Astrocyte (in vitro differentiated cells and primary cell): ENCODE measurements around the gene C3orf52. TPM values are rescaled to one million over a fixed set of nuclear protein-coding genes. Genes with fewer than 3 reads are reported as not detected.

ENCODE experiments used
- DNase-seq: peaks from one replicate; pipeline ENCODE4 v3.0.0-alpha.2; 2010; ENCODE audit warnings: low read depth
- FAIRE-seq: peaks from 2 replicates; lab custom pipeline; 2011; peaks lifted over from hg19 to GRCh38; lab: Jason Lieb, UNC
- H2AFZ ChIP-seq: 2 replicates; pipeline ENCODE4 v1.6.0; 2012; ENCODE audit warnings: low read depth, low read length, inconsistent platforms
- H3K27ac ChIP-seq: 2 replicates; pipeline ENCODE4 v1.5.1; 2011; ENCODE audit warnings: low read depth, low read length, inconsistent platforms
- H3K27me3 ChIP-seq: 2 replicates; pipeline ENCODE4 v1.6.0; 2011; ENCODE audit warnings: low read length, inconsistent platforms; ENCODE audit not compliant: insufficient read depth
- H3K36me3 ChIP-seq: 2 replicates; pipeline ENCODE4 v1.5.1; 2011; ENCODE audit warnings: low read length, inconsistent platforms; ENCODE audit not compliant: insufficient read depth
- H3K4me1 ChIP-seq: 2 replicates; pipeline ENCODE4 v1.5.1; 2011; ENCODE audit warnings: low read length, inconsistent platforms; ENCODE audit not compliant: insufficient read depth
- H3K4me2 ChIP-seq: 2 replicates; pipeline ENCODE4 v1.6.0; 2012; ENCODE audit warnings: low read length, inconsistent platforms
- H3K4me3 ChIP-seq: 2 replicates; pipeline ENCODE4 v1.5.1; 2011; ENCODE audit warnings: low read depth, mild to moderate bottlenecking, low read length, inconsistent platforms; ENCODE audit not compliant: insufficient read depth
- H3K79me2 ChIP-seq: 2 replicates; pipeline ENCODE4 v1.6.0; 2012; ENCODE audit warnings: mild to moderate bottlenecking, low read length, inconsistent platforms; ENCODE audit not compliant: insufficient read depth
- H3K9ac ChIP-seq: 2 replicates; pipeline ENCODE4 v1.6.0; 2012; ENCODE audit warnings: mild to moderate bottlenecking, low read length, inconsistent platforms
- H3K9me3 ChIP-seq: 2 replicates; pipeline ENCODE4 v1.5.1; 2012; ENCODE audit warnings: low read depth, mild to moderate bottlenecking, low read length, inconsistent platforms; ENCODE audit not compliant: insufficient read depth
- H4K20me1 ChIP-seq: 2 replicates; pipeline ENCODE4 v1.6.0; 2012; ENCODE audit warnings: low read length, inconsistent platforms; ENCODE audit not compliant: insufficient read depth
- H3K27ac Mint-ChIP-seq: one replicate; pipeline ENCODE4 v1.8.0; 2021; ENCODE audit warnings: mild to moderate bottlenecking, mixed read lengths; ENCODE audit not compliant: unreplicated experiment
- H3K27me3 Mint-ChIP-seq: one replicate; pipeline ENCODE4 v1.8.0; 2021; ENCODE audit warnings: low read depth, mixed read lengths; ENCODE audit not compliant: unreplicated experiment
- H3K36me3 Mint-ChIP-seq: one replicate; pipeline ENCODE4 v1.8.0; 2021; ENCODE audit warnings: low read depth, mixed read lengths; ENCODE audit not compliant: unreplicated experiment
- H3K4me1 Mint-ChIP-seq: one replicate; pipeline ENCODE4 v1.8.0; 2021; ENCODE audit warnings: low read depth, mixed read lengths; ENCODE audit not compliant: unreplicated experiment
- H3K4me3 Mint-ChIP-seq: one replicate; pipeline ENCODE4 v1.8.0; 2021; ENCODE audit warnings: mild to moderate bottlenecking, moderate library complexity, mixed read lengths; ENCODE audit not compliant: unreplicated experiment
- H3K9me3 Mint-ChIP-seq: one replicate; pipeline ENCODE4 v1.8.0; 2021; ENCODE audit warnings: mild to moderate bottlenecking, mixed read lengths; ENCODE audit not compliant: unreplicated experiment
- CTCF ChIP-seq: IDR thresholded peaks from 2 replicates; pipeline ENCODE4 v1.5.1; 2011; ENCODE audit warnings: low read depth, mild to moderate bottlenecking, inconsistent platforms, low read length, moderate library complexity; ENCODE audit not compliant: insufficient read depth
- EZH2 ChIP-seq: IDR thresholded peaks from 2 replicates; pipeline ENCODE4 v1.6.1; 2012; ENCODE audit warnings: mild to moderate bottlenecking, low read length, inconsistent platforms; ENCODE audit not compliant: insufficient read depth
- total RNA-seq: library from RNA; stranded (reverse); gene quantifications from 2 replicates; pipeline ENCODE4 v1.2.1, GENCODE V29; 2021

C3orf52 gene
- total RNA-seq, 1 donor from 2014 or later = 21.9 TPM

DNA sequence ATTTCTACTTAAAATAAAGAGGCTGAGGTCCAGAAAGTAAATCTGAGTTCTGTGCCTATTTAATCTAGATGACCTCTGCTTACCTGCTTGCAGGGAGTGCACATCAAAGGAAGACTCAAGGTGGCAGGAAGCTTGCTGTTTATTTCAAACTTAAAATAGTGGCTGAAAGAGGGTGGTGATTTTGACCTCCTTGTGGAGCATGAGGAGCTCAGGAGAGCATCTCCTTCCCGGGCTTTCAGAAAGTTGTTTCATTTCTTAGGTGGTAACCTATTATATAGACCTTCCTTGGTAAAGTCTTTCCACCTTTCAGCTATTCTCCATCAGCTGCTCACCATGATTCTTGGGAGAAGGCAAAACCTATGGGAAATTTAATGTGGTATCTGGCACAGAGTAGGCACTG is 46.4 kb downstream of the C3orf52 start:
- H3K79me2 ChIP-seq = no peaks in the 10 kb centered on the region
- Mint-ChIP-seq H3K36me3 (peaks cover 6% of the 10 kb centered on the region), H3K4me3 (no peak overlapping the region), H3K27ac (no peak overlapping the region), H3K4me1 (peaks cover 7% of the 10 kb centered on the region), H3K9me3 (no peaks in the 10 kb centered on the region), H3K27me3 (no peaks in the 10 kb centered on the region)
- H3K4me1 ChIP-seq = peaks cover 2% of the 10 kb centered on the region
- no peaks in the 10 kb centered on the region for H3K9me3 ChIP-seq
- no peaks in the 10 kb centered on the region for H3K27me3 ChIP-seq
- H3K9ac ChIP-seq = no peak overlapping the region
- H4K20me1 ChIP-seq = no peaks in the 10 kb centered on the region
- DNase-seq (no peak), FAIRE-seq (no peak)
- no peaks in the 10 kb centered on the region for H3K36me3 ChIP-seq
- no peak overlapping the region for H2AFZ ChIP-seq
- TF ChIP-seq EZH2 (no peak), CTCF (no peak)
- no peak overlapping the region for H3K27ac ChIP-seq
- H3K4me2 ChIP-seq = no peak overlapping the region
- no peak overlapping the region for H3K4me3 ChIP-seq

GRCh38 chr3:112132975-112133448 is 46.8 kb downstream of the C3orf52 start, which contains the start of gene GCSAM:
Gene GCSAM, minus strand, starts transcription at chr3:112133248. Its CDS starts 128 bp downstream, at chr3:112133120.
- Histone ChIP-seq H3K9ac (no peak within 1 kb of the TSS), H3K4me1 (peaks cover 2% of the 10 kb centered on the region), H3K9me3 (no peaks in the 10 kb centered on the region), H3K4me2 (no peak within 1 kb of the TSS), H3K79me2 (no peaks in the 10 kb centered on the region), H3K27ac (no peak within 1 kb of the TSS), H3K27me3 (no peaks in the 10 kb centered on the region), H4K20me1 (no peaks in the 10 kb centered on the region), H3K4me3 (no peak within 1 kb of the TSS), H3K36me3 (no peaks in the 10 kb centered on the region), H2AFZ (no peak within 1 kb of the TSS)
- no peaks in the 10 kb centered on the region for H3K9me3 Mint-ChIP-seq
- H3K4me3 Mint-ChIP-seq = no peak within 1 kb of the TSS
- DNase-seq (no peak), FAIRE-seq (no peak)
- H3K27me3 Mint-ChIP-seq = no peaks in the 10 kb centered on the region
- no peak within 1 kb of the TSS for H3K27ac Mint-ChIP-seq
- peaks cover 6% of the 10 kb centered on the region for H3K36me3 Mint-ChIP-seq
- no peak for TF ChIP-seq CTCF
- no peak for TF ChIP-seq EZH2
- H3K4me1 Mint-ChIP-seq = peaks cover 7% of the 10 kb centered on the region

- no peak overlapping the region for H3K4me3 Mint-ChIP-seq
- Histone ChIP-seq H4K20me1 (no peaks in the 10 kb centered on the region), H3K36me3 (no peaks in the 10 kb centered on the region), H3K27ac (no peak overlapping the region), H3K27me3 (no peaks in the 10 kb centered on the region), H3K79me2 (no peaks in the 10 kb centered on the region), H3K4me1 (peaks cover 2% of the 10 kb centered on the region), H3K9ac (no peak overlapping the region), H3K9me3 (no peaks in the 10 kb centered on the region), H2AFZ (no peak overlapping the region), H3K4me2 (no peak overlapping the region), H3K4me3 (no peak overlapping the region)
- peaks cover 6% of the 10 kb centered on the region for H3K36me3 Mint-ChIP-seq
- DNase-seq = no peak
- no peak overlapping the region for H3K27ac Mint-ChIP-seq
- H3K27me3 Mint-ChIP-seq = no peaks in the 10 kb centered on the region
- TF ChIP-seq EZH2 (no peak), CTCF (no peak)
- H3K9me3 Mint-ChIP-seq = no peaks in the 10 kb centered on the region
- no peak for FAIRE-seq
- H3K4me1 Mint-ChIP-seq = peaks cover 7% of the 10 kb centered on the region
These were observed 47.6 kb downstream of the C3orf52 start for GRCh38 chr3:112133626-112134334.
